GM21515 (cell line): ENCODE measurements around the gene EIF4A3.

Source experiments
- ATAC-seq: cut with Tn5 transposase; IDR thresholded peaks from one replicate; pipeline ENCODE4 v1.9.1; 2021; ENCODE audit not compliant: unreplicated experiment

The EIF4A3 gene

DNA sequence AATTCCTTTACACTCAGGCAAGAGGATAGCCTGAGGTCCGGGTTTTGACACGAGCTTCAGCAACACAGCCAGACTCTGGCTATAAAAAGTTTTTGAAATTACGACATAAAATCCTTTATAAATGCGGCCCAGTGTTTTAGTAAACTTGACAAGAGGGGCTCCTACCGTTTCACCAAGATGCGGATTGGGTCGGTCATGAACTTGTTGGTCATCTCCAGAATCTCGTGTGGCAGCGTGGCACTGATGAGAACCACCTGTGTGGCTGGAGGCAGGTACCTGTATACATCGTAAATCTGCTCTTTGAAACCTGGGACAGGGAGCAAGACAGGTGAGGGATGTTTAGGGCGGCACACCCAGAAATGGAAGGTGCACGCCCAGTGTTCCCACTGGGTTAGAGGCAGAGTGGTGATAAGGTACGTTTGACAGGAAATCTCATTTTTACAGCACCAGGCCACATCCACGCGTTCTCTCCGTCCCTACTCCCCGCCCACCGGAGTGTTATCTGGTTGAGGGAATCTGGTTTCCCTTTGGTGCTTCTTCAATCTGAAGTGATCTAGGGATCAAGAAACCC, 8.0 kb downstream of the EIF4A3 start:
- ATAC-seq: no peak

DNA sequence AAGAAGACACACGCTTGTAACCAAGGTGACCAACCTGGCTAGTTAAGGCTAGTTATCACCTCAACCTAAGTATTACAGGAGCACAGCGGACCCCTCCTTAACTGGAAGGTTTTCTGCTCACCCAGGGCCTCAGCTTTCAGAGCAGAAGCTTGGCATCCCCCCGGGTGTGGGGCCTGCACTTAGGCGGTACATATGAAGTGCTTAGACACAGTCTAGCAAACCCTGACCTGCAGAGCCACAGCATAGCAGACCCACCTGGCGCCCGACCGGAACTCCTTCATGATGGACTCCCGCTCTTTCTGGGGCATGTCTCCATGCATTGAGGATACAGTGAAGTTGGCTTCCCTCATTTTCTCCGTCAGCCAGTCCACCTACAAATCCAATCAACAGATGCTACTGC, 9.8 kb downstream of the EIF4A3 start:
- ATAC-seq: no peak

- no peak for ATAC-seq
These were observed 13.3 kb downstream of the EIF4A3 start for GRCh38 chr17:80133626-80133970.

- no peak for ATAC-seq
These were observed 13.9 kb downstream of the EIF4A3 start for GRCh38 chr17:80132906-80133625.

- ATAC-seq: no peak
These were observed 15.9 kb downstream of the EIF4A3 start for GRCh38 chr17:80130992-80131391.

- no peak for ATAC-seq
These were observed 17.8 kb downstream of the EIF4A3 start for GRCh38 chr17:80129006-80129565.

DNA sequence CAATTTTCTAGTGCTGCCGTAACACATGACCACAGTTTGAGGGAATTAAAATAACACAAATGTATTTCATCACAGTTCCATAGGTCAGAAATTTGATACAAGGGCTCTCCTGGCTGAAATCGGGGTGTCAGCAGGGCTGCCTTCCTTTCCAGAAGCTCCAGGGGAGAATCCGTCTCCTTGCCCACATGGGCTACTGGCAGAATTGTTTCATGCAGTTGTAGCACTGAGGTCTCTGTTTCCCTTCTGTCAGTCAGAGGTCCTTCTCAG, 20.5 kb downstream of the EIF4A3 start:
- ATAC-seq: no peak

- no peak for ATAC-seq
These were observed 21.1 kb downstream of the EIF4A3 start for GRCh38 chr17:80125656-80126448.

DNA sequence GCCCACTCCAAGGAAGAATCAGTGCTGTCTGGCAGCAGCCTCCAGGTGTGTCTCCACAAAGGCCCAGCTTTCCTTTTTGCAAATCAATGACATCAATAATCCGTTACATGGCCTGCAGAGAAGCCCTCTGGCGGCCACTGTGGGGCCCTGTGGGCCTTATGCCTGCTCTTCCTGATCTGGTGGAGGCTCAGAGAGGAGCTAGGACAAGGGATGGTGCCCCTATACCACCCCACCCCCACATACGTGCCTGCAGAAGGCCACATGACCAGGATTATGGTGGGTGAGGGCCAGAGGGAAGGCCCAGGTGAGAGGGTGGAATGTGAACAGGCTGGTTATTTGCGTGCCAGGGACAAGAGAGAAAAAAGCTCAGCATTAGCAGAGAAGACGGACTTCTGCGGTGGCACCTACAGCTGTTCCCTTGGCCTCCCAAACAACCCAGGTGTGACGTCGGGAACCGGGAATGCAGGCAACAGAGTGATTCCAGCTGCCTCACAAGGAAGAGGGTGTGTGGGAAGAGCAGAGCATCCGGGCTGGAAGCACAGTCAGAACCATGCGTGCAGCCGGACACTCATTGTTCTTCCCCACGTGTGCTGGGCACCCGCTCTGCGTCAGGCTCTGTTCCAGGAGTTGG, 22.5 kb downstream of the EIF4A3 start:
- no peak for ATAC-seq

- no peak for ATAC-seq
These were observed 23.1 kb downstream of the EIF4A3 start for GRCh38 chr17:80123791-80124190.

- no peak for ATAC-seq
These were observed 23.9 kb downstream of the EIF4A3 start for GRCh38 chr17:80122926-80123505.

DNA sequence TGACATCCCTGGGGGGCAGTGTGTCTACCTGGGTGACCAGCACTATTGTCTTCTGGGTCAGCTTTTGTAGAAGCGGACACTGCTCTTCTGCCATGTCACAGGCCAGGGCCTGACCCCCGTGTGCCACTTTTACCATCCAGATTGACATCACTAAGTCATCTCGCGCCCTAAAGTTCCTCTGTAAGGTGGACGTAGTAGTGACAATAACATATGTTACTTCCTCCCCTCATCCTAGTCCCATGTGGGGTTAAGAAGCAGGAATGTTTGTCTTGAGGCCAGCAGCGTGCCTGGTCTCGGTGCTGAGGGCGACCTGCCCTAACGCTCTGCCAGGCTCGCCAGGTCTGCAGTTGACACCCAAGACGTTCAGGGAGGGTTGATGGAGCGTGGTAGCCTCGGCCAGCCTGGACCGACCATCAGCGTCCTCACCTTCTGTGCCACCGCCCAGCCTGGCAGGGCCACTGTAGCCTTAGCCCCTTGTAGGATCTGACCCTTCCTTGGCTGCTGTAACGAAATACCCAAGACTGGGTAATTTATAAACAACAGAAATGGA, 24.8 kb downstream of the EIF4A3 start:
- ATAC-seq: no peak

GRCh38 chr17:80119839-80120238, 27.1 kb downstream of the EIF4A3 start:
- ATAC-seq: no peak

- ATAC-seq: no peak
These were observed 27.6 kb downstream of the EIF4A3 start for GRCh38 chr17:80119271-80119791.

GRCh38 chr17:80118601-80119270, 28.2 kb downstream of the EIF4A3 start:
- no peak for ATAC-seq

DNA sequence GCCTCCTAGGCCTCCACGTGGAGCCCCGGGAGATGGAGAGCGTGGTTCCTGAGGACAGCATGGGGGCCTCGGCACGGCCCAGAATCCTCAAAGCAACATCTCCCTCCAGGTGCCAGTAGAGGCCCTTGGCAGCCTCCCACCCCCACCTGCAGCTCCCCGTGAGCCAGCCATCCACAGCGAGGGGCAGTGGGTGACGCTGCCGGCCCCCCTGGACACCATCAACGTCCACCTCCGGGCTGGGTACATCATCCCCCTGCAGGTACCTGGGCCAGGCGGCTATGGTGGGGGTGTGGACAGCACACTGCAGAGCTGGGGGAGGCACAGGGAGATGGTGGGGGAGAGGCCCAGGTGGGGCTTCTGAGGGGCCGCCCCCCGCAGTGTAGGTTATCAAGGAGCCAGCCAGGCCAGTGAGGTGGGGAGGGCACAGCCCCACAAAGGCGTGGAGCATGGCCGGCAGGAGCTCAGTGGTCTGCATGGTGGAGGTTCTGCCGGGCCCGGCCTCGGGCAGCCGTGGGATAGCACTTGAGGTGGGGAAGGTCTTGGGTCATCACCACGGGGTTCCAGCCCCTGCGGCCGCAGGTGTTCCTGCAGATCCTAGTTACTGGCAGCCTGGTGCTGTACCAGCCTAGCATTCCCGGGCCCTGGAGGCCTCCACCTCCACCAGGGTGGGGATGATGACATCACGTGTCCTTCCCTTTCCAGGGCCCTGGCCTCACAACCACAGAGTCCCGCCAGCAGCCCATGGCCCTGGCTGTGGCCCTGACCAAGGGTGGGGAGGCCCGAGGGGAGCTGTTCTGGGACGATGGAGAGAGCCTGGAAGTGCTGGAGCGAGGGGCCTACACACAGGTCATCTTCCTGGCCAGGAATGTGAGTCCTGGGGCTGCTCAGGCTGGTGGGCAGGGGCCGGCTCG, 29.2 kb downstream of the EIF4A3 start:
- no peak for ATAC-seq

DNA sequence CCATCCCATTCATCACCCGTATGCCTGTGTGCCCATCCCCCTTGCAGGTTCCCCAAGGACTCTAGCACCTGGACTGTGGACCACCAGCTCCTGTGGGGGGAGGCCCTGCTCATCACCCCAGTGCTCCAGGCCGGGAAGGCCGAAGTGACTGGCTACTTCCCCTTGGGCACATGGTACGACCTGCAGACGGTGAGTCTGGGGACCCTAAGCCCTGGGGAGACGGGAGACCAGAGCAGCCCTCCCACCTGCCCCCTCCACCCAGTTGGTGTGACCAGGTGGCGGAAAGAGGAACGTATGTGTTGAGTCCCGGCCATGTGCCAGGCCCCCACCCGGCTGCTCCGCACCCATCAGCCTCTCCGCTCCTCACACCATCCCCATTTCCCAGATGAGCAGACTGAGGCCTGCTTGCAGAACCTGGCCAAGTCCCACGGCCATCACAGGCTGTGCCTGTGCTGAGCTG, 30.0 kb downstream of the EIF4A3 start:
- ATAC-seq: no peak

- ATAC-seq: no peak
These were observed 30.5 kb downstream of the EIF4A3 start for GRCh38 chr17:80116276-80116920.

DNA sequence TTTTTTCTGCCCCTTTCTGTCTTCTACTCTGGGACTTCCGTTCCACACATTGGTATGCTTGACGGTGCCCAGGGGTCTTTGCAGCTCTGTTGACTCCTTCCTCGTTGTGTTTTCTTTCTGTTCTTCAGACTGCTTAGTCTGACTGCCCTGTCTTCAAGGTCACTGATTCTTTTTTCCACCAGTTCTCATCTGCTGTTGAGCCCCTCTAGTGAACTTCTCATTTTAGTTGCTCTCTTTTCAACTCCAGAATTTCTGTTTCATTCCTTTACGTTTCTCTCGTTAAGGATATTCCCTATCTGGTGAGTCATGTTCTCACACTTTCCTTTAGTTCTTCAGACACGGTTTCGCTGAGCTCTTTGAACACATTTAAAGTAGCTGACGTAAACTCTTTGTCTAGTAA, 31.8 kb downstream of the EIF4A3 start:
- ATAC-seq: no peak
